ENCODE results near the gene OR2V2. TPM values are rescaled to one million over a fixed set of nuclear protein-coding genes. Genes with fewer than 3 reads are reported as not detected.

OR2V2 gene
- total RNA-seq, 1 experiment from 2014 or later, result not detected

- intact Hi-C loops (cut with micrococcal nuclease; ENCODE audit: unreplicated experiment), result no loop called here
- peaks cover 76% of the 10 kb centered on the region for H3K27me3 ChIP-seq (replicated peaks; ENCODE audit: insufficient read depth, low read depth, low read length, poor library complexity)
Observed at GRCh38 chr5:181120306-181120705, 27.1 kb upstream of the OR2V2 start.

DNA sequence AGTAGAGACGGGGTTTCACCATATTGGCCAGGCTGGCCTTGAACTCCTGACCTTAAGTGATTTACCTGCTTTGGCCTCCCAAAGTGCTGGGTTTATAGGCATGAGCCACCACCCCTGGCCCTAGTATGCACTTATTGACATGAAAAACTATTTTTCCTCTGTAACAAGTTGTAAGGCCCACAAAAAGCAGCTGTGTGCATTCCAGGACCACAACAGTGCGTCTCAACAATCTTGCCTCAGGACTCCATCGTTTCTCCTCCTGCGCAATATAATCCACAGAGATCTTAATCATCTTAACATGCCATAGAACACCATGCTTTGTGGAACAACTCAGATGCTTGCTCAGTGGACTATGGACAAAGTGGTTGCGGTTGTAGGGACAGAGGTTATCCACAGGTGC lies 26.6 kb upstream of the OR2V2 start:
- POLR2A ChIA-PET (ENCODE audit: low non-redundant PET), result no interaction called here

More at GRCh38 chr5:181120306-181120705, 27.1 kb upstream of the OR2V2 start:
- DNase-seq (ENCODE audit: low spot score), result no peak
- no peak overlapping the region for H3K27ac ChIP-seq (ENCODE audit: low read depth, low read length, poor library complexity, severe bottlenecking)
- no TSS peak for BruUV-seq (replicated peaks)
- no peak for TF ChIP-seq EZH2 (IDR thresholded peaks at IDR 0.05; ENCODE audit: borderline replicate concordance, low read depth, low read length, poor library complexity, severe bottlenecking)
- no peak for TF ChIP-seq CTCF (conservative IDR thresholded peaks at IDR 0.05; ENCODE audit: low read depth, low read length)
- no peaks in the 10 kb centered on the region for H3K4me1 ChIP-seq (ENCODE audit: insufficient read depth, low read length, poor library complexity, severe bottlenecking)
- H3K4me3 ChIP-seq (ENCODE audit: low read depth, low read length, poor library complexity, severe bottlenecking), result no peak overlapping the region
- no peaks in the 10 kb centered on the region for H3K36me3 ChIP-seq (ENCODE audit: insufficient read depth, low read length, poor library complexity, severe bottlenecking)
- ChIA-PET POLR2A (ENCODE audit: low non-redundant PET) (no interaction called here), CTCF (no interaction called here)
- no peaks in the 10 kb centered on the region for H3K9me3 ChIP-seq (ENCODE audit: low read depth, low read length, poor library complexity, severe bottlenecking)

DNA sequence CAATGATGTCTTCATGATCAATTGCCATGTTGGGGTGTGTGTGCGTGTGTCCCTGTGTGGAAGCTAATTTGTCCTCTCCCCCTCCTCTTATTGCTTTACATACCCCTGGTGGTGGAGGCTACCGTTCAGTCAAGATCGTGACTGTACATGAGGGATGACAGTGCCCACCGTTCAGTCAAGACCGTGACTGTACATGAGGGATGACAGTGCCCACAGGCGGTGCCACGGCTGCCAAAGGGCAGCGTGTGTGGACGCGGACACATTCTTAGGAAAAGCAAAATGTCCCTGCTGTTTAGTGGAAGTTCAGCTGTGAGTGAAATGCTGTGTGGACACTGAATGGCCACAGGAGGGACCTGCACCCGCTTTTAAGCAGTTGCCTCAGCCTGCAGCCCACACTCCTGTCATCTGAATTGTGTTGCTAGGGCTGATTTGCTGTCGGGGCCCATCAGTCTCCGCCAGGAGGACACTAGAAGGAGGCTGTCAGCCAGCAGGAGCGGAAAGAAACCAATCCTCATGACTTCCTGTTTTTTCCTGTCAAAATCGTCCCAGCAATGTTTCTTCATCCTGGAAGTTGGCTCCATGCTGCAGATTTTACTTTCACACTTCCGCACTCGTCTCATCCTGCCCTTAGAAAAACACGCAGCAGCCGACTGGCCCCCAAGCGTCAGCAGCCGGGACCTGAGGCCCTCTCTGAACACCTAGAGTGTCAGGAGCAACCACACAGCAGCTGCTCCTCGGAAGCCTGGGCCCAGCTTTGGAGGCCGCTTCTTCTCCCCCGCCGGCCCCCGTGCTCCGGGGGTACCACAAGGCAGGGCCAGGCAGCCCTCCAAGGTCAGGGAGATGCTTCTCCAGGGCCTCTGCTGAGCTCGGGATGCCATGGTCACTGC lies 25.5 kb upstream of the OR2V2 start:
- Histone ChIP-seq H3K27me3 (replicated peaks; ENCODE audit: insufficient read depth, low read depth, low read length, poor library complexity) (peaks cover 60% of the 10 kb centered on the region), H3K27ac (ENCODE audit: low read depth, low read length, poor library complexity, severe bottlenecking) (no peak overlapping the region), H3K36me3 (ENCODE audit: insufficient read depth, low read length, poor library complexity, severe bottlenecking) (no peaks in the 10 kb centered on the region), H3K4me3 (ENCODE audit: low read depth, low read length, poor library complexity, severe bottlenecking) (no peak overlapping the region), H3K4me1 (ENCODE audit: insufficient read depth, low read length, poor library complexity, severe bottlenecking) (no peaks in the 10 kb centered on the region), H3K9me3 (ENCODE audit: low read depth, low read length, poor library complexity, severe bottlenecking) (no peaks in the 10 kb centered on the region)
- CTCF ChIA-PET, result no interaction called here
- TF ChIP-seq CTCF (conservative IDR thresholded peaks at IDR 0.05; ENCODE audit: low read depth, low read length) (no peak), EZH2 (IDR thresholded peaks at IDR 0.05; ENCODE audit: borderline replicate concordance, low read depth, low read length, poor library complexity, severe bottlenecking) (no peak)
- no peak for DNase-seq (ENCODE audit: low spot score)
- intact Hi-C loops (cut with micrococcal nuclease; ENCODE audit: unreplicated experiment), result no loop called here
- no TSS peak for BruUV-seq (replicated peaks)
- POLR2A ChIA-PET (ENCODE audit: low non-redundant PET), result no interaction called here

More for the DNA sequence above, 26.6 kb upstream of the OR2V2 start:
- CTCF ChIA-PET, result no interaction called here
- Histone ChIP-seq H3K27me3 (replicated peaks; ENCODE audit: insufficient read depth, low read depth, low read length, poor library complexity) (peaks cover 71% of the 10 kb centered on the region), H3K9me3 (ENCODE audit: low read depth, low read length, poor library complexity, severe bottlenecking) (no peaks in the 10 kb centered on the region), H3K4me1 (ENCODE audit: insufficient read depth, low read length, poor library complexity, severe bottlenecking) (no peaks in the 10 kb centered on the region), H3K4me3 (ENCODE audit: low read depth, low read length, poor library complexity, severe bottlenecking) (no peak overlapping the region), H3K36me3 (ENCODE audit: insufficient read depth, low read length, poor library complexity, severe bottlenecking) (no peaks in the 10 kb centered on the region), H3K27ac (ENCODE audit: low read depth, low read length, poor library complexity, severe bottlenecking) (no peak overlapping the region)
- intact Hi-C loops (cut with micrococcal nuclease; ENCODE audit: unreplicated experiment), result no loop called here
- BruUV-seq (replicated peaks), result no TSS peak
- no peak for DNase-seq (ENCODE audit: low spot score)
- TF ChIP-seq CTCF (conservative IDR thresholded peaks at IDR 0.05; ENCODE audit: low read depth, low read length), result no peak
- TF ChIP-seq EZH2 (IDR thresholded peaks at IDR 0.05; ENCODE audit: borderline replicate concordance, low read depth, low read length, poor library complexity, severe bottlenecking), result no peak
